Fibroblast of lung (primary cell): ENCODE data around the gene JARID2.

Experiments
- CTCF ChIP-seq, 2 donors: IDR thresholded peaks in 1 of 2; conservative IDR thresholded peaks in 1 of 2; 1 replicate in 1 of 2; 2 replicates in 1 of 2; pipeline ENCODE4 v1.5.1; 2011 to 2012; ENCODE audit warnings: low read length in 2 of 2, control low read depth in 1 of 2, inconsistent platforms in 1 of 2, low read depth in 1 of 2, mild to moderate bottlenecking in 1 of 2
- EZH2 ChIP-seq: IDR thresholded peaks from 2 replicates; pipeline ENCODE4 v1.5.1; 2012; ENCODE audit warnings: low read length, control low read depth, mild to moderate bottlenecking; ENCODE audit errors: missing control alignments

GRCh38 chr6:15461127-15461944, 215.5 kb downstream of the JARID2 start:
- TF ChIP-seq CTCF (conservative IDR thresholded peaks at IDR 0.05 in 1 of 2, IDR thresholded peaks at IDR 0.05 in 1 of 2; ENCODE audit: low read depth in 1 of 2, low read length in 2 of 2) (no peak), EZH2 (no peak)
